ENCODE results near the gene CRABP1. TPM values are rescaled to one million over a fixed set of nuclear protein-coding genes. Genes with fewer than 3 reads are reported as not detected.

Gene CRABP1
- total and polyA plus RNA-seq, 2 experiments from 2014 or later, result 8.7 to 28.2 TPM

- Histone ChIP-seq H3K27me3 (peaks cover 4% of the 10 kb centered on the region), H3K9me3 (ENCODE audit: low read depth) (no peaks in the 10 kb centered on the region), H3K36me3 (no peaks in the 10 kb centered on the region), H3K4me3 (no peak overlapping the region), H3K27ac (no peak overlapping the region), H3K4me1 (ENCODE audit: low read depth) (no peaks in the 10 kb centered on the region)
- DNase-seq (ENCODE audit: low read depth in 1 of 2, low spot score in 1 of 2), result no peak
- TF ChIP-seq CTCF (IDR thresholded peaks at IDR 0.05; ENCODE audit: low read depth, low read length), result no peak
These were observed 32.2 kb upstream of the CRABP1 start for GRCh38 chr15:78307976-78308375.

- Histone ChIP-seq H3K4me1 (ENCODE audit: low read depth) (no peaks in the 10 kb centered on the region), H3K36me3 (no peaks in the 10 kb centered on the region), H3K9me3 (ENCODE audit: low read depth) (no peaks in the 10 kb centered on the region), H3K27me3 (peaks cover 4% of the 10 kb centered on the region), H3K27ac (no peak overlapping the region), H3K4me3 (no peak overlapping the region)
- peak; percentile 78 to 89 for DNase-seq (ENCODE audit: low read depth in 1 of 2, low spot score in 1 of 2)
- peak; percentile 95 for TF ChIP-seq CTCF (IDR thresholded peaks at IDR 0.05; ENCODE audit: low read depth, low read length)
These were observed 31.6 kb upstream of the CRABP1 start for GRCh38 chr15:78308422-78309032.

- Histone ChIP-seq H3K27ac (no peak overlapping the region), H3K9me3 (ENCODE audit: low read depth) (no peaks in the 10 kb centered on the region), H3K4me1 (ENCODE audit: low read depth) (no peaks in the 10 kb centered on the region), H3K4me3 (no peak overlapping the region), H3K27me3 (no peaks in the 10 kb centered on the region), H3K36me3 (no peaks in the 10 kb centered on the region)
- no peak for DNase-seq (ENCODE audit: low read depth in 1 of 2, low spot score in 1 of 2)
- TF ChIP-seq CTCF (IDR thresholded peaks at IDR 0.05; ENCODE audit: low read depth, low read length), result no peak
These were observed 28.9 kb upstream of the CRABP1 start for GRCh38 chr15:78311292-78311691.

GRCh38 chr15:78312536-78312935, 27.6 kb upstream of the CRABP1 start:
- no peaks in the 10 kb centered on the region for H3K4me1 ChIP-seq (ENCODE audit: low read depth)
- H3K36me3 ChIP-seq, result no peaks in the 10 kb centered on the region
- H3K27ac ChIP-seq, result no peak overlapping the region
- no peaks in the 10 kb centered on the region for H3K27me3 ChIP-seq
- no peaks in the 10 kb centered on the region for H3K9me3 ChIP-seq (ENCODE audit: low read depth)
- no peak for DNase-seq (ENCODE audit: low read depth in 1 of 2, low spot score in 1 of 2)
- H3K4me3 ChIP-seq, result no peak overlapping the region
- TF ChIP-seq CTCF (IDR thresholded peaks at IDR 0.05; ENCODE audit: low read depth, low read length), result no peak

GRCh38 chr15:78312957-78313356, 27.2 kb upstream of the CRABP1 start:
- Histone ChIP-seq H3K4me3 (no peak overlapping the region), H3K4me1 (ENCODE audit: low read depth) (no peaks in the 10 kb centered on the region), H3K27ac (no peak overlapping the region), H3K27me3 (no peaks in the 10 kb centered on the region), H3K36me3 (no peaks in the 10 kb centered on the region), H3K9me3 (ENCODE audit: low read depth) (no peaks in the 10 kb centered on the region)
- DNase-seq (ENCODE audit: low read depth in 1 of 2, low spot score in 1 of 2), result no peak
- TF ChIP-seq CTCF (IDR thresholded peaks at IDR 0.05; ENCODE audit: low read depth, low read length), result no peak

Data from cardiac muscle cell (in vitro differentiated cells and primary cell).